Naive B cell (primary cell): ENCODE results near the gene LBX1. TPM values are rescaled to one million over a fixed set of nuclear protein-coding genes. Genes with fewer than 3 reads are reported as not detected.

Experiments used
- ATAC-seq, 2 donors: fragments of 150-1000 bp; cut with Tn5 transposase; 2 replicates each; pipeline ENCODE4 v1.10.0; 2021; ENCODE audit warnings: low read depth in 2 of 2, mild to moderate bottlenecking in 2 of 2, moderate library complexity in 2 of 2
- DNase-seq: peaks from one replicate; pipeline ENCODE4 v3.0.0; 2022
- H3K27ac Mint-ChIP-seq, 6 donors: one replicate each; pipeline ENCODE4 v1.8.0; 2020 to 2022; ENCODE audit warnings: mild to moderate bottlenecking in 6 of 6, mixed read lengths in 6 of 6, moderate library complexity in 5 of 6, inconsistent platforms in 2 of 6
- H3K27me3 Mint-ChIP-seq, 3 donors: one replicate each; pipeline ENCODE4 v1.8.0; 2021 to 2022; ENCODE audit warnings: mixed read lengths in 3 of 3, mild to moderate bottlenecking in 1 of 3
- H3K36me3 Mint-ChIP-seq, 2 donors: one replicate each; pipeline ENCODE4 v1.8.0; 2020 to 2022; ENCODE audit warnings: mixed read lengths in 2 of 2, inconsistent platforms in 1 of 2, mild to moderate bottlenecking in 1 of 2
- H3K4me1 Mint-ChIP-seq, 3 donors: one replicate each; pipeline ENCODE4 v1.8.0; 2020 to 2022; ENCODE audit warnings: mixed read lengths in 3 of 3, inconsistent platforms in 1 of 3, mild to moderate bottlenecking in 1 of 3, moderate library complexity in 1 of 3
- H3K4me3 Mint-ChIP-seq, 8 donors: one replicate each; pipeline ENCODE4 v1.8.0; 2020 to 2022; ENCODE audit warnings: mild to moderate bottlenecking in 8 of 8, mixed read lengths in 8 of 8, moderate library complexity in 8 of 8, inconsistent platforms in 2 of 8
- H3K9me3 Mint-ChIP-seq, 7 donors: one replicate each; pipeline ENCODE4 v1.8.0; 2020 to 2022; ENCODE audit warnings: mixed read lengths in 7 of 7, mild to moderate bottlenecking in 5 of 7, inconsistent platforms in 2 of 7, moderate library complexity in 1 of 7
- polyA plus RNA-seq, 6 donors: library from polyadenylated mRNA; unstranded; fragments of 300-500 nt; fragmentation: Illumina TruSeq; gene quantifications; one replicate each; pipeline ENCODE4 v1.2.3, GENCODE V29; 2021; ENCODE audit warnings: low read depth in 6 of 6

LBX1 gene, protein sequence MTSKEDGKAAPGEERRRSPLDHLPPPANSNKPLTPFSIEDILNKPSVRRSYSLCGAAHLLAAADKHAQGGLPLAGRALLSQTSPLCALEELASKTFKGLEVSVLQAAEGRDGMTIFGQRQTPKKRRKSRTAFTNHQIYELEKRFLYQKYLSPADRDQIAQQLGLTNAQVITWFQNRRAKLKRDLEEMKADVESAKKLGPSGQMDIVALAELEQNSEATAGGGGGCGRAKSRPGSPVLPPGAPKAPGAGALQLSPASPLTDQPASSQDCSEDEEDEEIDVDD
- not detected for polyA plus RNA-seq

DNA sequence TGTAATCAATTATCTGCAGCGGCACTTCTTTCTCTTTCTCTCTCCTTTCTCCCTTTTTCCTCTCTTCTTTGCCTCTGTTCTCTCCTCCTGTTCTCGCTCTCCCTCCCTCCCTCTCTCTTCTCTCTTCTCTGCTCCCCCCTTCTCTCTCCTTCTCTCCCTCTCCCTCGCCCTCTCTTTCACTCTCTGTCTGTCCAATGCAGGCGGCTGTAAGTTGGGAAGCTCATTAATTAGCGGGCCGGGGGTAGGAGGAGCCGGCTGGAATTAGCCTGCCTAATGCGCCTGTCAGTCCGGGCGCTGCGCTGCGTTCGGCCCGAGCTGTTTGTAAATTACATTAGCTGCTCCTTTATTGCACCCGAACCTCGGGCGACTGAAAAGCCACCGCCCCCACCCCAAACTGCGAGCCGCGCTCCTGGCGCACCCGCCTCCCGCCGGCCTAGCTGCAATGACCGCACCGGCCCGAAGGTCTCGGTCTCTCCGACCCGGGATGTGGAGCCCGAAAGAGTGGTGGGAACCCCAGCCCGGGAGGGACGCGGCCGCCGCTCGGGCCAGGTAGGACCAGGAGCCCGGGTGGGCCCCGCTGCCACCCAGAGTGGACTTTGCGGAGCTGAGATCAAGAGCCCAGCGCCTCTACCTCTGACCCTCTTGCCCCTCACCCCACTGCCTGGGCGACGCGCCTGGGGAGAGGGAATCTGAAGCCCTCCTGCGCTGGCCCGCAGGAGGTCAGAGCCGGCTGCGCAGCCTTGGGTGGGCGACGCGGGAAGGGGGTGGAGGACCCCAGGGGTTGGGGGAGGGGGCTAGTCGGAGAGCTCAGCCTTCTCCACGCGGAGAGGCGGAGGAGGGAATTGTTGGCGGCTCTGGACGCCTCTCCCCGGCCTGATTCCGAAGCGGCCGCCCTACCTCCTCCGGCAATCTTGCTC lies at the start of gene LBX1:
Gene LBX1, minus strand, starts transcription at position 198 of the 917 bp plus-strand sequence. CDS start 648 bp downstream, outside the sequence.
- DNase-seq (no peak), ATAC-seq (no peak)
- H3K4me3 Mint-ChIP-seq: peak within 1 kb of the TSS; percentile 70 to 93 (median 84)
- H3K4me1 Mint-ChIP-seq: peaks cover 32 to 46% (median 39%) of the 10 kb centered on the region in 3 donors
- H3K27me3 Mint-ChIP-seq: peaks cover 72 to 91% (median 87%) of the 10 kb centered on the region in 3 donors
- peaks cover 0 to 12% (median 4%) of the 10 kb centered on the region in 7 donors for H3K9me3 Mint-ChIP-seq
- peaks cover 4 to 8% of the 10 kb centered on the region in 2 donors for H3K36me3 Mint-ChIP-seq
- peak within 1 kb of the TSS in 3 of 6 donors; percentile 87 to 98 (median 95) for H3K27ac Mint-ChIP-seq

DNA sequence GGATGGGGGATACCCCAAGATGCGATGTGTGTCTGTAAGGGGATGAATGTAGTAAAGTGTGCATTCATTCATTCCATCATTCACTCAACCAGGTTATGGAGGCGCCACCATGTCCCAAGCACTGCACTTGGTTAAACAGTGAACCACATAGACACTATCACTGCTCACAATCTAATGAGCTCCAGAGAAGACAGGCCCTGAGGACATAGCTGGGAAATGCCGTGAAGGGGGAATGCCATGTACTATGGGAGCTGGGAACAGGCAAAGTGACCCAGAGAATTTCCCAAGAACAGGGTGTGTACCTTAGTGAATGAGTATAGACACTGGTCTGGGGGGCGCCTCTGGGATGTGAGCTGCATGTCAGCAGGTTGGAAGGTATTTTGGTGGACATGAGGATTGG lies 44.5 kb upstream of the LBX1 start:
- no peak overlapping the region for H3K27ac Mint-ChIP-seq
- H3K4me1 Mint-ChIP-seq: peaks cover 4 to 9% (median 5%) of the 10 kb centered on the region in 3 donors
- H3K9me3 Mint-ChIP-seq: no peaks in the 10 kb centered on the region
- ATAC-seq: no peak
- peaks cover 27 to 60% (median 60%) of the 10 kb centered on the region in 3 donors for H3K27me3 Mint-ChIP-seq
- H3K4me3 Mint-ChIP-seq: no peak overlapping the region
- no peak for DNase-seq
- no peaks in the 10 kb centered on the region for H3K36me3 Mint-ChIP-seq

DNA sequence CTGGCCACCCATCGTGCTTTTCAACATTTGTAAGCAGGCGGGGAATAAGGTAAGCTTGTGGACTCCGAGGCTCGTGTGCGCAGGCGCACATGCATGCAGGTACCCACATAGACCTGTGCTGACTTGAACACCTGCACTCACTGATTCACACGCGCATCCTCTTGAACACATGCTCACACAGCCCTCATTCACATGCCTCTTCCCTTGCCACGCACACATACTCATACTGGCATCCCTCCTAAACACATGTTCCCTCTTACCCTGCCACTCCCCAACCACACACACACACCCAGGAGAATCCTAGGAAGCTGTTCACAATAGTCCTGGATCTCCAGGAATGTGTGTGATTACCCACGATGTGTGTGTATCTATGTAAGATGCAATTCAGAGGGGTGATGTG lies 44.1 kb upstream of the LBX1 start:
- H3K27ac Mint-ChIP-seq: peak overlapping the region in 1 of 6 donors; percentile 3
- H3K4me1 Mint-ChIP-seq: peaks cover 4 to 9% (median 5%) of the 10 kb centered on the region in 3 donors
- H3K36me3 Mint-ChIP-seq: no peaks in the 10 kb centered on the region
- H3K4me3 Mint-ChIP-seq: no peak overlapping the region
- peaks cover 27 to 62% (median 61%) of the 10 kb centered on the region in 3 donors for H3K27me3 Mint-ChIP-seq
- ATAC-seq: no peak
- no peak for DNase-seq
- no peaks in the 10 kb centered on the region for H3K9me3 Mint-ChIP-seq

DNA sequence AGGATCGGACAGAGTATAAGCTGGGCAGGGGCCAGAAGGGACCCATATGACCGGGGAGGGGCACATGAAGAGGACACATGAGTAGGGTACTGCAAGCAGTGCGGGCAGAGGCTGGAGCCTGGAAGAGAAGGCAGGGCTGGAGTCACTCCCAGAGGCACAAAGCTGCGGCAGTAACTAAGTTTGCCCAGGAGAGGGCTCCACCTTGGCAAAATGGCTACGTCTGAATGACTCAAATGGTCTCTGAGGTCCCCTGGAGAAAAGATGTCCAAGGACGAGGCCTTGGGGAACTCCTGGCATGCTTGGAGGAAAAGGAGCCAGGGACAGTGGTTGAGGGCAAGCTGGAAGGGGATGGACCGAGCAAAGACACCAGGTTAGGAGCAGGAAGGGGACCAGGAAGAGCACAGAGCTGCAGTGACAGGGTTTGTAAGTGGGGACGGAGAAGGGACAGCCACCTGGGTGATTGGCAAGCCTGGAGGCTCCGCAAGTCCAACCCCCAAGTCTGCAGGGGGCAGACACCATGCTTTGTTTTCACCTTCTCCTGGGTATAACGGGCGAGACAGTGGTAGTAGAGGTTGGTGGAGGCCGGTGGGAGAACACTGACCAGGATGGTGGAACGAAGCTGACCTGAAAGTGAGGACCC lies 43.1 kb upstream of the LBX1 start:
- H3K27me3 Mint-ChIP-seq: peaks cover 29 to 64% (median 60%) of the 10 kb centered on the region in 3 donors
- DNase-seq (peak; percentile 42), ATAC-seq (peak; percentile 58 to 70)
- H3K4me1 Mint-ChIP-seq: peaks cover 4 to 9% (median 5%) of the 10 kb centered on the region in 3 donors
- H3K36me3 Mint-ChIP-seq: no peaks in the 10 kb centered on the region
- H3K9me3 Mint-ChIP-seq: no peaks in the 10 kb centered on the region
- H3K4me3 Mint-ChIP-seq: no peak overlapping the region
- peak overlapping the region in 1 of 6 donors; percentile 2 for H3K27ac Mint-ChIP-seq

DNA sequence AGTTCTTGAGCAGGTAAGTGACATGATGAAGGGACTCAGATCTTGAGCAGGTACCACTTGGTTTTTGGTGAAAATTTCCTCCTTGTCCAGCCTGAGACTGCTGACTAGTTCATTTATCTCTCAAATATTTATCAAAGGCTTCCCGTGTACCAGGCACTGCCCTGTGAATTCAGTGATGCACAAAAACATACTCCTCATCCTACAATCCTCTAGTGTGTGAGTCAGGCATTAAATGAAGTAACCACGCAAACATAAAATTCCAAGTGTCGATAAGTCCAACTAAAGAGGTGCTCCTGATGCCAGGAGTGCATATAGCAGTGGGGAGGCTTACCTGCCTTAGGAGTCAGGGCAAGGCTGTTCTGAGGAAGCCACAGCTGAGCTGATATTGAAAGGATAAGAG lies 41.5 kb upstream of the LBX1 start:
- Mint-ChIP-seq H3K4me3 (no peak overlapping the region), H3K27ac (peak overlapping the region in 2 of 6 donors; percentile 32 to 60), H3K36me3 (no peaks in the 10 kb centered on the region), H3K4me1 (peaks cover 4 to 9% (median 5%) of the 10 kb centered on the region in 3 donors), H3K9me3 (no peaks in the 10 kb centered on the region), H3K27me3 (peaks cover 29 to 56% (median 52%) of the 10 kb centered on the region in 3 donors)
- DNase-seq (no peak), ATAC-seq (no peak)

DNA sequence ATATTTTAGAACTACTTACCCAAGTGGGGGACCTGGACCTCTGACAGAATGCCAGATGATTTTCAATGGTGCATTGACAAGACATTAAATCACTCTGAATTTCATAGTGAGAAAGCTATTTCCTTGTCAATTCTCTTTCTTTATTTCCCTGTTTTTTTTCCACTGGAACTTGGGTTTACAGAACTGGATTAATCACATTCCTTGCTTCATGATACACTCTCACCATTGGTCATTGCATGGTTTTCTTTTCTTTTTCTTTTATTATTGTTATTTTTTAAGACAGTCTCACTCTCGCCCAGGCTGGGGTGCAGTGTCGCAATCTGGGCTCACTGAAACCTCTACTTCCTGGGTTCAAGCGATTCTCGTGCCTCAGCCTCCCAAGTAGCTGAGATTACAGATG lies 38.5 kb upstream of the LBX1 start:
- Mint-ChIP-seq H3K4me3 (peak overlapping the region in 1 of 8 donors; percentile 22), H3K27ac (no peak overlapping the region), H3K36me3 (no peaks in the 10 kb centered on the region), H3K4me1 (peaks cover 4 to 9% (median 5%) of the 10 kb centered on the region in 3 donors), H3K27me3 (peaks cover 33 to 62% (median 47%) of the 10 kb centered on the region in 3 donors), H3K9me3 (no peaks in the 10 kb centered on the region)
- DNase-seq: no peak
- ATAC-seq: no peak

DNA sequence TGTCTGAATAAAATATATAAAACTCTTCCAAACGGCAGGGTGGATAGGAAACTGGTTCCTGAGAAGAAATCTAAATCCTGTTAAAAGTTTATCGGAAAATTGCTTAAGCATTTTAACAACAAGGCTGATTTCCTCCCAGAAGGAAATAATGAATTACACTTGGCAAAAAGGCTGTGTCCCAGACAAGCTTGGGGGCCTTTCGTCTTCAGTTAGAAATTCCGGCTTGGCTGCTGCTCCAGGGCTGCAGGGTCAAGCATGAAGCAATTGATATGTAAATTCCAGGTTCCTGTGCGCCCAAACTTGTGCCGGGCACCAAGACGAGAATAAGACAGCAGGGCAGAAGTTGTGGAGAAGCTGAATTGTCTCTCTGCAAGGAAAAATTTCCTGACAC lies 38.0 kb upstream of the LBX1 start:
- Mint-ChIP-seq H3K36me3 (no peaks in the 10 kb centered on the region), H3K4me3 (no peak overlapping the region), H3K9me3 (no peaks in the 10 kb centered on the region), H3K27ac (no peak overlapping the region), H3K4me1 (peaks cover 1 to 5% (median 3%) of the 10 kb centered on the region in 3 donors), H3K27me3 (peaks cover 34 to 63% (median 47%) of the 10 kb centered on the region in 3 donors)
- DNase-seq (no peak), ATAC-seq (no peak)

DNA sequence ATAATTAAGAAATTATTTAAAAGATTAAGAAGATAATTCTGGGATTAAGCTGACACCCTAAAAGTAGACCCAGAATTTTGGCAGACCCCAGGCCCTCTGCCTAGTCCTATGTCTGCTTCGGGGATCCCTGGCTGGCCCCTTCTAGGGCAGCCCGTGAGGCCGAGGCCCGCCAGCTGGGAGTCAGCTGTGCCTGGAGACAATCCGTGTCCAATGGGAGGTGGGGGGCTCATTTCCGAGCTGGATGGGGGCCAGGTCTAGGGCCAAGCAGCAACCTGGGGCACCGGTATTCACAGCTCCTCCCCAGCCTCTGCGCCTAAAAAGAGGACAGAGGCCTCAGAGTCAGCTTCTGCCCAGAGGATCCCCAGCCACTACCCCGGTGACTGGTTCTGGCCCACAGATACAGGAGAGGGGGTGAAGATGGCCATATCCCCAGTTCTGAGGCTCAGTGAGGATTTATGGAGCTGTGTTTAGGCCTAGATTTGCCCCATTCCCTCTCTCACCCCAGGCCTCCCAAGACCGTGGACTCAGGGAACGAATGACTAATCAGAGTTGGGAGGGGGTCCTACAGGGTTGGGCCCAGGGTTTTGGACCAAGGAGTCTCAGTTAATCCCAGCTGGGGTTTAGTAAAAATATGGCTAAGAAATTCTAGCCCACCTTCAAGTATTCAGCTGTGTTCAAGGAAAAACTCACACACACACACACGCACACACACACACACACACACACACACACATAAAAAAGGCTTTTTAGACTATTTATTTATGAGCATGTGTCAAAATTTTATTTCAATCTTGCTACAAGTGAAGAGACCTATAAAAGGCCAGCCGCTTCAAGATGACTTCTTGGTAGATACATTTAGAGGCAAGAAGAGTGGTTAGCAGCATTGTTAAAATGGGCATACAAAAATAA lies 37.4 kb upstream of the LBX1 start:
- H3K27ac Mint-ChIP-seq: no peak overlapping the region
- no peaks in the 10 kb centered on the region for H3K9me3 Mint-ChIP-seq
- no peak for DNase-seq
- no peaks in the 10 kb centered on the region for H3K4me1 Mint-ChIP-seq
- no peak overlapping the region for H3K4me3 Mint-ChIP-seq
- no peak for ATAC-seq
- H3K27me3 Mint-ChIP-seq: peaks cover 33 to 63% (median 47%) of the 10 kb centered on the region in 3 donors
- H3K36me3 Mint-ChIP-seq: no peaks in the 10 kb centered on the region

DNA sequence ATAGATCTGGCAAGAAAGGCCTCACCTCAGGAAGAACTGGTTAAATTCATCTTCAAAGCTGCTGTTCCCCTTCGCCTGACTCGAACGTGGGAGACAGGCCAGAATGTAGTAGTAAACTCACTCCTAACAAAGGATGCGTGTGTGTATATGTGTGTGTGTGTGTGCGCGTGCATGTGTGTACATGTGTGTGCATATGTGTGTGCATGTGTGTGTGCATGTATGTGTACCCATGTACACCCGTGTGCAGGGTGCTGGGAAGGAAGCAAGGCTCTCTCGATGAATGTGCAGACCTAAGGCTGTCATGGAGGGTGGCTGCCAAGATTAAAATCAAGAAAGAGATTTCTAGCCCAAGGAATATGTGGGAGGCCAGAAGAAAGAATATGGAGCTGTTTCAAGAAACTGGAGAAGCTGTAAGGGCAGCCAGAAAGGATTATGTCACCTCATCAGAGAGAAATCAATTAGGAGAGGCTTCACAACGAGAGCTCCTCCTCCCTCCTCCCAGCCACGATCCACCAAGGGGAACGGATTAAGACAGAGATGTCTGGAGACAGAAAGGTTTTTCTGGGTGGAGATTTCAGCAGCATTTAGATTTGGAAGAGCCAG lies 34.0 kb upstream of the LBX1 start:
- Mint-ChIP-seq H3K27ac (no peak overlapping the region), H3K27me3 (peaks cover 34 to 60% (median 39%) of the 10 kb centered on the region in 3 donors), H3K36me3 (no peaks in the 10 kb centered on the region), H3K9me3 (peaks cover 0 to 4% (median 1%) of the 10 kb centered on the region in 7 donors), H3K4me3 (no peak overlapping the region), H3K4me1 (no peaks in the 10 kb centered on the region)
- no peak for DNase-seq
- no peak for ATAC-seq

DNA sequence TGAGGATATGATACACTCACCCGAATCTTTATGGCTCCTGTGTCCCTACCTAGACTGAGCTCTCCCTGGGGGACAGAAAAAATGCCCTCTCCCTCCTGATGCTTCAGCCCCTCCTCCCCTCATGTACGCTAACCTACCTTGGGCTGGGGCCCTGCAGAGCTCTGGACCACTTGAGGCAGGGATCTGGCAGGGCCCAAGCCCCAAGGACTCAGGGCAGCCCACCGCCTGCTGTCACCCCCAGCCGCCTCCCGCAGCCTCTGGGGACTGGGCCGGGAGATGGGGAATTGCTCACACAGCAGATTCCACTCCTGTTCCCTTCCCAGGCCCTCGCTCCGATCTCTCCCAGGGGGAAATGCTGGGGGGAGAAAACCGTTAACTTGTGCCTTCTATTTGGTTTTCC lies 32.9 kb upstream of the LBX1 start:
- H3K4me3 Mint-ChIP-seq: no peak overlapping the region
- H3K36me3 Mint-ChIP-seq: no peaks in the 10 kb centered on the region
- ATAC-seq (no peak), DNase-seq (no peak)
- peaks cover 36 to 65% (median 39%) of the 10 kb centered on the region in 3 donors for H3K27me3 Mint-ChIP-seq
- peaks cover 0 to 10% (median 6%) of the 10 kb centered on the region in 7 donors for H3K9me3 Mint-ChIP-seq
- H3K4me1 Mint-ChIP-seq: no peaks in the 10 kb centered on the region
- H3K27ac Mint-ChIP-seq: no peak overlapping the region

DNA sequence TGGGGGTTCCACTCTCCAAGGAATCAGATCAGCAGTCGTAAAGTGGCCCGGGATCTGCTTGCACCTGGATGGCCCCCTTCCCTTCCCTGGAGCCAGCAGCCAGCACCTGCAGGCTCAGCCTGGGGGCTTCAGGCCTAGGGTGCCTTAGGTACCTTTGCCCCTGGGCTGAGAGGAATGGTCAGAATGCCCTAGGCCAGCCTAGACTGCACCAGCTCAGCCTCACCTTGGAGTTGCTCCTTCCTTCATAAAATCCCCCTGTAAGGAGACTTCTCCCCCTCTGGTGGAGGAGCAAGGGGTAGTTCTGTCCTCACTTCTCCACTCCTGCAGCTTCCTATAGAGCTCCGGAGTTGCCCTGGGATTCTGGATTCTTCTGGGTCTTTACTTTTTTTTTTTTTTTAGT lies 32.4 kb upstream of the LBX1 start:
- Mint-ChIP-seq H3K27ac (no peak overlapping the region), H3K9me3 (peaks cover 0 to 10% (median 6%) of the 10 kb centered on the region in 7 donors), H3K27me3 (peaks cover 36 to 65% (median 40%) of the 10 kb centered on the region in 3 donors), H3K4me1 (no peaks in the 10 kb centered on the region), H3K4me3 (no peak overlapping the region), H3K36me3 (no peaks in the 10 kb centered on the region)
- DNase-seq (no peak), ATAC-seq (no peak)
